ENCODE measurements around the gene AMH.

- TF ChIP-seq CTCF (IDR thresholded peaks at IDR 0.05) (no peak), POLR2A (IDR thresholded peaks at IDR 0.05) (peak in 1 of 2 donors; percentile 23)
These were observed 17.3 kb downstream of the AMH start for GRCh38 chr19:2266183-2266993.

All from thyroid gland (tissue), 4 donors.